Left renal pelvis (tissue), 4 donors: ENCODE measurements around the gene PTPN18. TPM values are rescaled to one million over a fixed set of nuclear protein-coding genes. Genes with fewer than 3 reads are reported as not detected.

Source experiments
- DNase-seq, 4 donors: peaks; one replicate each; pipeline ENCODE4 v3.0.0-alpha.2; 2013; ENCODE audit warnings: low read depth in 4 of 4, low spot score in 3 of 4
- polyA plus RNA-seq, 4 donors: library from polyadenylated mRNA; unstranded; fragments of 120-200 nt; gene quantifications; one replicate each; pipeline ENCODE4 v1.2.1, GENCODE V29; 2013; ENCODE audit not compliant: insufficient read length in 4 of 4

PTPN18 gene
- polyA plus RNA-seq, 4 donors = 22.0 to 35.8 (median 28.2) TPM

- no peak for DNase-seq
Measured at GRCh38 chr2:130338793-130339345, 17.0 kb upstream of the PTPN18 start.

- no peak for DNase-seq
Measured at GRCh38 chr2:130339885-130340745, 15.7 kb upstream of the PTPN18 start.

GRCh38 chr2:130341562-130342019 is 14.3 kb upstream of the PTPN18 start:
- DNase-seq = no peak

- peak in 3 of 4 donors; percentile 84 to 93 (median 88) for DNase-seq
Measured at GRCh38 chr2:130342020-130342532, 13.8 kb upstream of the PTPN18 start.

- peak; percentile 97 to 99 (median 98) for DNase-seq
Measured at GRCh38 chr2:130342533-130343275, 13.2 kb upstream of the PTPN18 start, which contains the start of gene IMP4. IMP4 (plus strand) TSS chr2:130342897; CDS start chr2:130342933, 36 bp downstream.

GRCh38 chr2:130344578-130344977 is 11.3 kb upstream of the PTPN18 start:
- DNase-seq = no peak

- no peak for DNase-seq
Measured at GRCh38 chr2:130345091-130345490, 10.8 kb upstream of the PTPN18 start.

- DNase-seq = no peak
Measured at GRCh38 chr2:130345611-130346010, 10.2 kb upstream of the PTPN18 start.

GRCh38 chr2:130346041-130346740 is 9.7 kb upstream of the PTPN18 start:
- DNase-seq = no peak

- no peak for DNase-seq
Measured at GRCh38 chr2:130346741-130347066, 9.2 kb upstream of the PTPN18 start.

- DNase-seq = no peak
Measured at GRCh38 chr2:130347220-130347925, 8.5 kb upstream of the PTPN18 start.

GRCh38 chr2:130349174-130349573 is 6.7 kb upstream of the PTPN18 start:
- no peak for DNase-seq

- no peak for DNase-seq
Measured at GRCh38 chr2:130351711-130352110, 4.1 kb upstream of the PTPN18 start.

- DNase-seq = no peak
Measured at GRCh38 chr2:130352237-130352636, 3.6 kb upstream of the PTPN18 start.

GRCh38 chr2:130353291-130354138 is 2.3 kb upstream of the PTPN18 start:
- DNase-seq = no peak

GRCh38 chr2:130354139-130354428 is 1.8 kb upstream of the PTPN18 start:
- no peak for DNase-seq

- no peak for DNase-seq
Measured at GRCh38 chr2:130355172-130355577, 681 bp upstream of the PTPN18 start.

GRCh38 chr2:130357864-130358263 is 2.0 kb downstream of the PTPN18 start:
- DNase-seq = no peak
